Heart left ventricle (tissue), 16 donors: ENCODE results near the gene MPPED2. TPM values are rescaled to one million over a fixed set of nuclear protein-coding genes. Genes with fewer than 3 reads are reported as not detected.

Experiments used
- ATAC-seq, 4 donors: fragments of 200-7000 bp; cut with Tn5 transposase; one replicate each; pipeline ENCODE4 v1.9.1; 2020 to 2022; ENCODE audit warnings: moderate library complexity in 4 of 4, mild to moderate bottlenecking in 3 of 4, moderate number of reproducible peaks in 1 of 4
- DNase-seq, 5 donors: peaks; one replicate each; pipeline ENCODE4 v3.0.0-alpha.2; 2020
- H3K27ac ChIP-seq, 12 donors: fragments of 200-600 bp; sonication (generic) in 4 of 12; one replicate each; pipeline versions ENCODE4 v1.5.0 to v1.8.0; 2016 to 2022; ENCODE audit warnings: mild to moderate bottlenecking in 2 of 12
- H3K27me3 ChIP-seq, 9 donors: fragments of 200-600 bp; sonication (generic) in 2 of 9; one replicate each; pipeline versions ENCODE4 v1.5.1 to v1.8.0; 2016 to 2022; ENCODE audit warnings: mild to moderate bottlenecking in 3 of 9
- H3K36me3 ChIP-seq, 9 donors: fragments of 200-600 bp; sonication (generic) in 2 of 9; one replicate each; pipeline versions ENCODE4 v1.5.0 to v1.8.0; 2018 to 2022; ENCODE audit warnings: mild to moderate bottlenecking in 2 of 9
- H3K4me1 ChIP-seq, 12 donors: fragments of 200-600 bp; sonication (generic) in 4 of 12; one replicate each; pipeline versions ENCODE4 v1.5.0 to v1.8.0; 2016 to 2022; ENCODE audit warnings: mild to moderate bottlenecking in 3 of 12
- H3K4me3 ChIP-seq, 12 donors: fragments of 200-600 bp; sonication (generic) in 4 of 12; one replicate each; pipeline versions ENCODE4 v1.5.0 to v1.8.0; 2017 to 2022; ENCODE audit warnings: mild to moderate bottlenecking in 9 of 12, moderate library complexity in 4 of 12
- H3K9me3 ChIP-seq, 12 donors: fragments of 200-600 bp; sonication (generic) in 4 of 12; one replicate each; pipeline versions ENCODE4 v1.5.0 to v1.8.0; 2016 to 2022; ENCODE audit warnings: mild to moderate bottlenecking in 1 of 12
- CTCF ChIP-seq, 12 donors: fragments of 200-600 bp; sonication (generic) in 4 of 12; IDR thresholded peaks; one replicate each; pipeline versions ENCODE4 v1.5.0 to v1.8.0; 2018 to 2022; ENCODE audit warnings: antibody characterized with exemption in 12 of 12, mild to moderate bottlenecking in 5 of 12
- POLR2A ChIP-seq, 2 donors: fragments of 450-650 bp; IDR thresholded peaks; one replicate each; pipeline ENCODE4 v1.6.1; 2017; ENCODE audit warnings: antibody characterized with exemption in 2 of 2, mild to moderate bottlenecking in 2 of 2, moderate library complexity in 2 of 2
- WGBS, 4 donors: extraction: QIAGEN DNeasy Blood & Tissue Kit in 2 of 4; methylation state at CpG; one replicate each; pipeline versions ENCODE4 v1.1.5 to v1.1.7; 2013 to 2018; 5-methylcytosine and 5-hydroxymethylcytosine counted together
- intact Hi-C, 10 donors: fragments of 100-400 bp; cut with DNase I; formaldehyde crosslinking; loops; one replicate each; pipeline versions ENCODE4 v1.11.1 to v1.14.2; 2022
- polyA plus RNA-seq, 2 donors: library from polyadenylated mRNA; stranded (reverse); fragments of 200-250 nt; gene quantifications; one replicate each; pipeline ENCODE4 v1.2.3, GENCODE V29; 2013
- total RNA-seq, 9 donors: library from RNA; depleted of rRNA in 2 of 9; stranded (reverse); fragments of >200 nt in 2 of 9; fragmentation: NEBNext Ultra II Directional in 3 of 9; extraction: Animal tissue kit (Norgen Biotek cat#: 25700) in 3 of 9; gene quantifications; one replicate each; pipeline versions ENCODE4 v1.1.0 to v1.2.4, GENCODE V29; 2016 to 2023
- donor health status: ischemic (EF 13 %, LVEDD 7.1; RV severe dilation, severe dysfunction).
- donor health status: healthy with polysubstance abuse.
- donor health status: DM: no; HTN: yes; CAD: no.
- donor health status: DM: no; HTN: no; CAD: no.
- donor health status: ischemic (EF 25% LVEDD 6.9; RV normal size, moderate dysfunction).
- donor health status: ischemic (EF 25% LVEDD 5.7; RV mildly dilated, moderate dysfunction).
- donor health status: healthy.
- donor health status: DM: yes; HTN: yes; CAD: no.
- donor health status: ischemic (EF 35%, LVEDD 5.7; RV mildly dilated, moderate dysfunction).
- donor health status: nonischemic (EF 11% LVEDD 7.7; RV severe dilation, severe dysfunction).
- donor health status: DM: yes; HTN: yes; CAD: no.
- donor health status: PGD.
- donor health status: ischemic (EF 29% LVEDD 5.4; RV normal size, mild dysfunction).
- donor health status: nonischemic (EF 23%, LVEDD 6.1; RV moderate dilation, normal function).

The MPPED2 gene
- total and polyA plus RNA-seq, 11 donors = 2.7 to 14.3 (median 8.4) TPM

GRCh38 chr11:30388957-30389356 is 197.2 kb downstream of the MPPED2 start:
- Histone ChIP-seq H3K36me3 (no peaks in the 10 kb centered on the region), H3K27ac (no peak overlapping the region), H3K4me3 (no peak overlapping the region), H3K4me1 (peaks cover 3 to 16% (median 11%) of the 10 kb centered on the region in 12 donors), H3K27me3 (no peaks in the 10 kb centered on the region), H3K9me3 (no peaks in the 10 kb centered on the region)
- 61 to 80% (median 66%) methylated on average over 3 of the region's 3 CpGs for WGBS, 4 donors
- TF ChIP-seq CTCF (IDR thresholded peaks at IDR 0.05) (no peak), POLR2A (IDR thresholded peaks at IDR 0.05) (no peak)
- DNase-seq (no peak), ATAC-seq (no peak)
- intact Hi-C loops = no loop called here

- no peak for ATAC-seq
- no peak for TF ChIP-seq POLR2A (IDR thresholded peaks at IDR 0.05)
- no peak for TF ChIP-seq CTCF (IDR thresholded peaks at IDR 0.05)
These were observed 198.0 kb downstream of the MPPED2 start for GRCh38 chr11:30387891-30388861.

GRCh38 chr11:30381879-30382278 is 204.3 kb downstream of the MPPED2 start:
- Histone ChIP-seq H3K36me3 (no peaks in the 10 kb centered on the region), H3K4me3 (no peak overlapping the region), H3K27ac (no peak overlapping the region), H3K27me3 (no peaks in the 10 kb centered on the region), H3K4me1 (no peaks in the 10 kb centered on the region), H3K9me3 (no peaks in the 10 kb centered on the region)
- WGBS, 4 donors = 67 to 79% (median 72%) methylated on average over 2 of the region's 2 CpGs
- intact Hi-C loops = loop anchor here in 1 of 10 donors (1.0 kb wide), 1 partner anchor 13 kb away; no protein-coding TSS in a partner anchor
- no peak for TF ChIP-seq CTCF (IDR thresholded peaks at IDR 0.05)
- ATAC-seq (no peak), DNase-seq (no peak)

More at GRCh38 chr11:30387891-30388861, 198.0 kb downstream of the MPPED2 start:
- no peaks in the 10 kb centered on the region for H3K9me3 ChIP-seq
- H3K27ac ChIP-seq = no peak overlapping the region
- H3K27me3 ChIP-seq = no peaks in the 10 kb centered on the region
- no peak for DNase-seq
- intact Hi-C loops = no loop called here
- 81 to 90% (median 86%) methylated on average over 14 to 19 of the region's 19 CpGs for WGBS, 4 donors
- H3K4me1 ChIP-seq = peaks cover 3 to 16% (median 11%) of the 10 kb centered on the region in 12 donors
- no peak overlapping the region for H3K4me3 ChIP-seq
- H3K36me3 ChIP-seq = no peaks in the 10 kb centered on the region

GRCh38 chr11:30380846-30381245 is 205.3 kb downstream of the MPPED2 start:
- no peak overlapping the region for H3K27ac ChIP-seq
- DNase-seq (no peak), ATAC-seq (no peak)
- no peaks in the 10 kb centered on the region for H3K9me3 ChIP-seq
- H3K4me3 ChIP-seq = no peak overlapping the region
- no peaks in the 10 kb centered on the region for H3K27me3 ChIP-seq
- intact Hi-C loops = loop anchor here in 1 of 10 donors (1.0 kb wide), 1 partner anchor 12 kb away; no protein-coding TSS in a partner anchor
- H3K36me3 ChIP-seq = no peaks in the 10 kb centered on the region
- no peaks in the 10 kb centered on the region for H3K4me1 ChIP-seq
- TF ChIP-seq CTCF (IDR thresholded peaks at IDR 0.05) = no peak
- no peak for TF ChIP-seq POLR2A (IDR thresholded peaks at IDR 0.05)
